Measurements from ENCODE around the gene ST8SIA1.

GRCh38 chr12:22334410-22335100, at the start of gene ST8SIA1:
- TF ChIP-seq POLR2A (IDR thresholded peaks at IDR 0.05; ENCODE audit: low read length) (no peak), GATA1 (IDR thresholded peaks at IDR 0.05; ENCODE audit: low read depth, low read length) (no peak)

Data from erythroblast (primary cell).